ENCODE measurements around the gene KCND1. TPM values are rescaled to one million over a fixed set of nuclear protein-coding genes. Genes with fewer than 3 reads are reported as not detected.

KCND1 gene
- total and polyA plus RNA-seq, 2 experiments from 2014 or later = 2.6 to 3.1 TPM

- Histone ChIP-seq H3K27ac (no peak overlapping the region), H3K4me3 (no peak overlapping the region), H3K9me3 (ENCODE audit: low read depth) (no peaks in the 10 kb centered on the region), H3K4me1 (ENCODE audit: low read depth) (no peaks in the 10 kb centered on the region), H3K36me3 (peaks cover 2% of the 10 kb centered on the region), H3K27me3 (no peaks in the 10 kb centered on the region)
- DNase-seq (ENCODE audit: low read depth in 1 of 2, low spot score in 1 of 2) = no peak
- no peak for TF ChIP-seq CTCF (IDR thresholded peaks at IDR 0.05; ENCODE audit: low read depth, low read length)
These were observed 2.9 kb upstream of the KCND1 start for GRCh38 chrX:48974574-48974973.

GRCh38 chrX:48974033-48974432, 2.4 kb upstream of the KCND1 start:
- no peak for TF ChIP-seq CTCF (IDR thresholded peaks at IDR 0.05; ENCODE audit: low read depth, low read length)
- peaks cover 2% of the 10 kb centered on the region for H3K36me3 ChIP-seq

GRCh38 chrX:48972220-48973164, 848 bp upstream of the KCND1 start:
- no peaks in the 10 kb centered on the region for H3K36me3 ChIP-seq
- peak overlapping the region; percentile 32 for H3K4me3 ChIP-seq
- no peaks in the 10 kb centered on the region for H3K27me3 ChIP-seq
- H3K9me3 ChIP-seq (ENCODE audit: low read depth) = no peaks in the 10 kb centered on the region
- DNase-seq (ENCODE audit: low read depth in 1 of 2, low spot score in 1 of 2) = peak; percentile 30 to 70
- TF ChIP-seq CTCF (IDR thresholded peaks at IDR 0.05; ENCODE audit: low read depth, low read length) = peak; percentile 64
- no peaks in the 10 kb centered on the region for H3K4me1 ChIP-seq (ENCODE audit: low read depth)
- H3K27ac ChIP-seq = no peak overlapping the region

More at GRCh38 chrX:48974033-48974432, 2.4 kb upstream of the KCND1 start:
- H3K9me3 ChIP-seq (ENCODE audit: low read depth) = no peaks in the 10 kb centered on the region
- H3K4me1 ChIP-seq (ENCODE audit: low read depth) = no peaks in the 10 kb centered on the region
- DNase-seq (ENCODE audit: low read depth in 1 of 2, low spot score in 1 of 2) = no peak
- no peaks in the 10 kb centered on the region for H3K27me3 ChIP-seq
- H3K27ac ChIP-seq = no peak overlapping the region
- no peak overlapping the region for H3K4me3 ChIP-seq

GRCh38 chrX:48969471-48969870, 2.2 kb downstream of the KCND1 start:
- no peak for TF ChIP-seq CTCF (IDR thresholded peaks at IDR 0.05; ENCODE audit: low read depth, low read length)
- Histone ChIP-seq H3K4me3 (no peak overlapping the region), H3K4me1 (ENCODE audit: low read depth) (no peaks in the 10 kb centered on the region), H3K27ac (no peak overlapping the region), H3K27me3 (no peaks in the 10 kb centered on the region), H3K36me3 (no peaks in the 10 kb centered on the region), H3K9me3 (ENCODE audit: low read depth) (no peaks in the 10 kb centered on the region)
- DNase-seq (ENCODE audit: low read depth in 1 of 2, low spot score in 1 of 2) = no peak

- DNase-seq (ENCODE audit: low read depth in 1 of 2, low spot score in 1 of 2) = no peak
- Histone ChIP-seq H3K4me3 (no peak overlapping the region), H3K9me3 (ENCODE audit: low read depth) (no peaks in the 10 kb centered on the region), H3K36me3 (no peaks in the 10 kb centered on the region), H3K4me1 (ENCODE audit: low read depth) (no peaks in the 10 kb centered on the region), H3K27me3 (no peaks in the 10 kb centered on the region), H3K27ac (no peak overlapping the region)
- TF ChIP-seq CTCF (IDR thresholded peaks at IDR 0.05; ENCODE audit: low read depth, low read length) = no peak
These were observed 3.3 kb downstream of the KCND1 start for GRCh38 chrX:48968377-48968776.
